Fibroblast of lung (primary cell): ENCODE data around the gene WDR81. TPM values are rescaled to one million over a fixed set of nuclear protein-coding genes. Genes with fewer than 3 reads are reported as not detected.
A peak's percentile ranks its signal among the peaks of the same experiment; 100 is the strongest.

Experiments
- DNase-seq, 2 donors: peaks; one replicate each; pipeline versions ENCODE4 v3.0.0 to v3.0.0-alpha.2; 2010; ENCODE audit warnings: low read depth in 2 of 2
- H2AFZ ChIP-seq: 2 replicates; pipeline ENCODE4 v1.5.1; 2012; ENCODE audit warnings: low read length, control low read depth, inconsistent platforms
- H3K27ac ChIP-seq: 2 replicates; pipeline ENCODE4 v1.5.1; 2011; ENCODE audit warnings: low read length, control low read depth; ENCODE audit not compliant: insufficient read depth
- H3K27me3 ChIP-seq: 2 replicates; pipeline ENCODE4 v1.5.1; 2011; ENCODE audit warnings: mild to moderate bottlenecking, low read length; ENCODE audit not compliant: control insufficient read depth, insufficient read depth
- H3K36me3 ChIP-seq: 2 replicates; pipeline ENCODE4 v1.5.1; 2011; ENCODE audit warnings: low read length; ENCODE audit not compliant: control insufficient read depth, insufficient read depth
- H3K4me1 ChIP-seq: 2 replicates; pipeline ENCODE4 v1.5.1; 2011; ENCODE audit warnings: low read length; ENCODE audit not compliant: control insufficient read depth, insufficient read depth; ENCODE audit errors: extremely low read depth
- H3K4me2 ChIP-seq: 2 replicates; pipeline ENCODE4 v1.5.1; 2011; ENCODE audit warnings: low read length, control low read depth; ENCODE audit not compliant: insufficient read depth; ENCODE audit errors: extremely low read depth
- H3K4me3 ChIP-seq, 4 experiments: fragments of 200-600 bp in 1 of 4; sonication (generic) in 1 of 4; replicated peaks in 1 of 4; 2 replicates each; pipeline ENCODE4 v1.5.1; 2011 to 2016; ENCODE audit warnings: low read length in 4 of 4, low read depth in 3 of 4, mild to moderate bottlenecking in 3 of 4, control low read depth in 2 of 4, inconsistent platforms in 1 of 4, mixed read lengths in 1 of 4; ENCODE audit not compliant: insufficient read depth in 1 of 4; ENCODE audit errors: control extremely low read depth in 1 of 4
- H3K79me2 ChIP-seq: 2 replicates; pipeline ENCODE4 v1.5.1; 2012; ENCODE audit warnings: mild to moderate bottlenecking, low read length, inconsistent platforms; ENCODE audit not compliant: control insufficient read depth, insufficient read depth
- H3K9ac ChIP-seq: 2 replicates; pipeline ENCODE4 v1.5.1; 2011; ENCODE audit warnings: mild to moderate bottlenecking, low read length, control low read depth; ENCODE audit not compliant: insufficient read depth
- H3K9me3 ChIP-seq: 2 replicates; pipeline ENCODE4 v1.5.1; 2012; ENCODE audit warnings: low read depth, low read length; ENCODE audit not compliant: control insufficient read depth, insufficient read depth
- H4K20me1 ChIP-seq: 2 replicates; pipeline ENCODE4 v1.5.1; 2011; ENCODE audit warnings: low read length; ENCODE audit not compliant: control insufficient read depth, insufficient read depth; ENCODE audit errors: extremely low read depth
- CTCF ChIP-seq, 2 donors: IDR thresholded peaks in 1 of 2; conservative IDR thresholded peaks in 1 of 2; 1 replicate in 1 of 2; 2 replicates in 1 of 2; pipeline ENCODE4 v1.5.1; 2011 to 2012; ENCODE audit warnings: low read length in 2 of 2, control low read depth in 1 of 2, inconsistent platforms in 1 of 2, low read depth in 1 of 2, mild to moderate bottlenecking in 1 of 2
- EZH2 ChIP-seq: IDR thresholded peaks from 2 replicates; pipeline ENCODE4 v1.5.1; 2012; ENCODE audit warnings: low read length, control low read depth, mild to moderate bottlenecking; ENCODE audit errors: missing control alignments
- polyA plus RNA-seq, 2 donors: library from polyadenylated mRNA; depleted of rRNA in 1 of 2; stranded (reverse) in 1 of 2; unstranded in 1 of 2; fragments of >200 nt; gene quantifications; 2 replicates each; pipeline ENCODE4 v1.2.1, GENCODE V29; 2011 to 2012; ENCODE audit warnings: missing spikeins in 1 of 2
- total RNA-seq: library from RNA; depleted of rRNA; stranded (reverse); fragments of >200 nt; gene quantifications from 2 replicates; pipeline ENCODE4 v1.2.1, GENCODE V29; 2014

The WDR81 gene
- total and polyA plus RNA-seq, 2 donors (not counting 1 experiment from before 2014, with no cell fraction given): 5.4 to 31.5 TPM

- peaks cover 39% of the 10 kb centered on the region for H3K4me1 ChIP-seq
- H3K27ac ChIP-seq: peak overlapping the region; percentile 84
- no peaks in the 10 kb centered on the region for H3K9me3 ChIP-seq
- H3K36me3 ChIP-seq: peaks cover 2% of the 10 kb centered on the region
- no peak overlapping the region for H3K4me3 ChIP-seq
- no peak overlapping the region for H2AFZ ChIP-seq
- no peak overlapping the region for H3K9ac ChIP-seq
- no peaks in the 10 kb centered on the region for H3K79me2 ChIP-seq
- peak overlapping the region; percentile 69 for H3K4me2 ChIP-seq
- H3K27me3 ChIP-seq: no peaks in the 10 kb centered on the region
- no peak for TF ChIP-seq CTCF (conservative IDR thresholded peaks at IDR 0.05 in 1 of 2, IDR thresholded peaks at IDR 0.05 in 1 of 2; ENCODE audit: low read depth in 1 of 2, low read length in 2 of 2)
- H4K20me1 ChIP-seq: no peaks in the 10 kb centered on the region
- no peak for DNase-seq
Measured at GRCh38 chr17:1786708-1787107, 62.2 kb downstream of the WDR81 start.

GRCh38 chr17:1787301-1787902 lies 62.9 kb downstream of the WDR81 start:
- DNase-seq: peak; percentile 93 to 95
- Histone ChIP-seq H3K9ac (no peak overlapping the region), H3K4me2 (peak overlapping the region; percentile 69), H3K4me1 (peaks cover 34% of the 10 kb centered on the region), H3K27ac (peak overlapping the region; percentile 84), H3K4me3 (no peak overlapping the region), H3K79me2 (no peaks in the 10 kb centered on the region), H3K9me3 (no peaks in the 10 kb centered on the region), H3K36me3 (peaks cover 2% of the 10 kb centered on the region), H4K20me1 (no peaks in the 10 kb centered on the region), H2AFZ (no peak overlapping the region), H3K27me3 (no peaks in the 10 kb centered on the region)
- TF ChIP-seq CTCF (conservative IDR thresholded peaks at IDR 0.05 in 1 of 2, IDR thresholded peaks at IDR 0.05 in 1 of 2; ENCODE audit: low read depth in 1 of 2, low read length in 2 of 2) (no peak), EZH2 (no peak)

Other genes starting within 250 kb of the WDR81 start
- gene MYO1C, start 232.0 kb upstream of the WDR81 start, total RNA-seq: 113 and 190 TPM in 2 replicates
- gene MYO1C, start 232.0 kb upstream of the WDR81 start, polyA plus RNA-seq: 164 and 180 TPM in 2 replicates
- gene INPP5K, start 208.1 kb upstream of the WDR81 start, total RNA-seq: 32.1 and 34.5 TPM in 2 replicates
- gene INPP5K, start 208.1 kb upstream of the WDR81 start, polyA plus RNA-seq: 18.6 and 21.0 TPM in 2 replicates
- gene PITPNA, start 161.9 kb upstream of the WDR81 start, total RNA-seq: 10.8 and 12.6 TPM in 2 replicates
- 58.3 and 63.6 TPM in 2 replicates for gene PITPNA, start 161.9 kb upstream of the WDR81 start, polyA plus RNA-seq
- gene SLC43A2, start 95.9 kb upstream of the WDR81 start, total RNA-seq: 2.3 and 8.4 TPM in 2 replicates
- gene SLC43A2, start 95.9 kb upstream of the WDR81 start, polyA plus RNA-seq: 7.4 and 13.7 TPM in 2 replicates
- gene SCARF1, start 79.0 kb upstream of the WDR81 start, total RNA-seq: 0.77 and 0.99 TPM in 2 replicates
- gene SCARF1, start 79.0 kb upstream of the WDR81 start, polyA plus RNA-seq: 0.09 and 2.4 TPM in 2 replicates
- gene RILP, start 74.8 kb upstream of the WDR81 start, total RNA-seq: 11.0 and 12.4 TPM in 2 replicates
- gene RILP, start 74.8 kb upstream of the WDR81 start, polyA plus RNA-seq: 6.5 and 7.4 TPM in 2 replicates
- gene PRPF8, start 39.8 kb upstream of the WDR81 start, total RNA-seq: 74.5 and 122 TPM in 2 replicates
- gene PRPF8, start 39.8 kb upstream of the WDR81 start, polyA plus RNA-seq: 88.9 and 140 TPM in 2 replicates
- gene TLCD2, start 14.3 kb upstream of the WDR81 start, total RNA-seq: 5.1 and 9.7 TPM in 2 replicates
- 3.3 and 7.1 TPM in 2 replicates for gene TLCD2, start 14.3 kb upstream of the WDR81 start, polyA plus RNA-seq
- under 0.01 and 0.17 TPM in 2 replicates for gene SERPINF2, start 18.2 kb downstream of the WDR81 start, total RNA-seq
- gene SERPINF2, start 18.2 kb downstream of the WDR81 start, polyA plus RNA-seq: 0.06 and 0.09 TPM in 2 replicates
- gene SERPINF1, start 37.4 kb downstream of the WDR81 start, total RNA-seq: 199 and 429 TPM in 2 replicates
- gene SERPINF1, start 37.4 kb downstream of the WDR81 start, polyA plus RNA-seq: 140 and 360 TPM in 2 replicates
- gene SMYD4, start 105.2 kb downstream of the WDR81 start, total RNA-seq: 8.7 and 11.6 TPM in 2 replicates
- gene SMYD4, start 105.2 kb downstream of the WDR81 start, polyA plus RNA-seq: 5.1 and 5.8 TPM in 2 replicates
- gene RPA1, start 105.3 kb downstream of the WDR81 start, total RNA-seq: 14.6 and 22.3 TPM in 2 replicates
- gene RPA1, start 105.3 kb downstream of the WDR81 start, polyA plus RNA-seq: 55.4 and 104 TPM in 2 replicates